Measurements from ENCODE around the gene LPAR2. TPM values are rescaled to one million over a fixed set of nuclear protein-coding genes. Genes with fewer than 3 reads are reported as not detected.

LPAR2 gene
- total and polyA plus RNA-seq, 2 experiments from 2014 or later = 39.4 to 63.1 TPM

DNA sequence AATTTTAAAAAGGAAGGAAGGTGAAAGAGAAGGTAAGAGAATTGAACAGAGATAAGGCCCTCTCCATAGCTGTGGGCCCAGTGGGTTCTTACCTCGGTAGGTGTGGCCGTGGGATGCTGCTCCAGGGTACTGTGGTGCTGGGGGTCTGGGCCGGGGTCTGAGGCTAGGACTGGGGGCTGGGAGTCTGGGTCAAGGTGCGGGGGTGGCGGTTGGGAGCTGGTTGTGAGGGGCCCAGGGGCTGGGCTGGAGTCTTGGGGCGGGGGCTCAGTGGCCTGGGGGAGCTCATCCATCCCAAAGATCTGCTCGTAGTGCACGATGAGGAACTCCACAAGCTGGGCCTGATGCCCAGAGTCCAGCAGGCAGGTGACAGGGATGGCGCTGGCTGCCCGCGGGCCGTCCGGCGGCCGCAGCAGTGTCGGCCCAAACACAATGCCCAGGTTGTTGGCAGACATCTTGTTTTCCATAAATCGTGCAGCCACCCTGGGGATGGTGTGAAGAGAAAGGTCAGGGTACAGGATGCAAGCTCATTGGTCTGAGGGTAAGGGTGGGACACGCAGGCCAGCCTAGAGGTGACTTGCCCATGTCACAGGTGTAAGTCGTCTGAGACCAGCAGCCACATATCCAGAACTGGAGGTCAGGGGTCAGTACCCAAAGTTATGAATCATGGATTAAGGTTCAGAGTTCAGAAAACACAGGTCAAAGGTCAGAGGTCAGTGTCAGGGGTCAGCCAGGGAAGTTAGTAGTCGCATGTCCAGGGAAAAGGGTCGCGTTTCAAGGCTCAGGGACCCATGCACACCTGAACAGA, 5.9 kb upstream of the LPAR2 start:
- Mint-ChIP-seq H3K36me3 (ENCODE audit: low read depth) (peaks cover 21% of the 10 kb centered on the region), H3K9me3 (no peaks in the 10 kb centered on the region), H3K4me1 (peaks cover 3% of the 10 kb centered on the region; the same call in 2 of the 3 replicates), H3K27me3 (ENCODE audit: insufficient read depth, low read depth, poor library complexity) (peaks cover 10% of the 10 kb centered on the region), H3K27ac (no peak overlapping the region), H3K4me3 (no peak overlapping the region)
- Histone ChIP-seq H3K27me3 (ENCODE audit: insufficient read depth) (no peaks in the 10 kb centered on the region), H3K27ac (ENCODE audit: low read depth) (no peak overlapping the region), H4K20me1 (replicated peaks; ENCODE audit: insufficient read depth) (no peaks in the 10 kb centered on the region), H3K79me2 (replicated peaks; ENCODE audit: insufficient read depth) (no peaks in the 10 kb centered on the region), H3F3A (replicated peaks; ENCODE audit: low read depth) (0 out of 2 replicates have a peak, but pooled peaks cover under 1% of the 10 kb centered on the region), H3K4me3 (no peak overlapping the region), H3K9me2 (ENCODE audit: insufficient read depth) (no peaks in the 10 kb centered on the region), H2AFZ (no peak overlapping the region), H3K4me2 (no peak overlapping the region), H3K36me3 (ENCODE audit: insufficient read depth) (no peaks in the 10 kb centered on the region; the same call in 1 of the 2 replicates), H3K4me1 (ENCODE audit: insufficient read depth) (no peaks in the 10 kb centered on the region)
- DNase-seq (ENCODE audit: low spot score) = no peak
- TF ChIP-seq ZNF331 (CRISPR knock-in tag; IDR thresholded peaks at IDR 0.05; ENCODE audit: low read depth) (no peak), POLR2AphosphoS5 (IDR thresholded peaks at IDR 0.05; ENCODE audit: low read depth) (no peak), EZH2 (IDR thresholded peaks at IDR 0.05; ENCODE audit: low read depth, unreplicated experiment) (no peak), EZH2phosphoT487 (IDR thresholded peaks at IDR 0.05; ENCODE audit: unreplicated experiment) (no peak), NANOG (IDR thresholded peaks at IDR 0.05; ENCODE audit: borderline replicate concordance) (no peak), JUNB (IDR thresholded peaks at IDR 0.05; ENCODE audit: unreplicated experiment) (no peak), CREB1 (CRISPR knock-in tag; IDR thresholded peaks at IDR 0.05; ENCODE audit: low read depth) (no peak), ZNF114 (CRISPR knock-in tag; IDR thresholded peaks at IDR 0.05) (no peak)
- TF ChIP-seq, protein P1, sequence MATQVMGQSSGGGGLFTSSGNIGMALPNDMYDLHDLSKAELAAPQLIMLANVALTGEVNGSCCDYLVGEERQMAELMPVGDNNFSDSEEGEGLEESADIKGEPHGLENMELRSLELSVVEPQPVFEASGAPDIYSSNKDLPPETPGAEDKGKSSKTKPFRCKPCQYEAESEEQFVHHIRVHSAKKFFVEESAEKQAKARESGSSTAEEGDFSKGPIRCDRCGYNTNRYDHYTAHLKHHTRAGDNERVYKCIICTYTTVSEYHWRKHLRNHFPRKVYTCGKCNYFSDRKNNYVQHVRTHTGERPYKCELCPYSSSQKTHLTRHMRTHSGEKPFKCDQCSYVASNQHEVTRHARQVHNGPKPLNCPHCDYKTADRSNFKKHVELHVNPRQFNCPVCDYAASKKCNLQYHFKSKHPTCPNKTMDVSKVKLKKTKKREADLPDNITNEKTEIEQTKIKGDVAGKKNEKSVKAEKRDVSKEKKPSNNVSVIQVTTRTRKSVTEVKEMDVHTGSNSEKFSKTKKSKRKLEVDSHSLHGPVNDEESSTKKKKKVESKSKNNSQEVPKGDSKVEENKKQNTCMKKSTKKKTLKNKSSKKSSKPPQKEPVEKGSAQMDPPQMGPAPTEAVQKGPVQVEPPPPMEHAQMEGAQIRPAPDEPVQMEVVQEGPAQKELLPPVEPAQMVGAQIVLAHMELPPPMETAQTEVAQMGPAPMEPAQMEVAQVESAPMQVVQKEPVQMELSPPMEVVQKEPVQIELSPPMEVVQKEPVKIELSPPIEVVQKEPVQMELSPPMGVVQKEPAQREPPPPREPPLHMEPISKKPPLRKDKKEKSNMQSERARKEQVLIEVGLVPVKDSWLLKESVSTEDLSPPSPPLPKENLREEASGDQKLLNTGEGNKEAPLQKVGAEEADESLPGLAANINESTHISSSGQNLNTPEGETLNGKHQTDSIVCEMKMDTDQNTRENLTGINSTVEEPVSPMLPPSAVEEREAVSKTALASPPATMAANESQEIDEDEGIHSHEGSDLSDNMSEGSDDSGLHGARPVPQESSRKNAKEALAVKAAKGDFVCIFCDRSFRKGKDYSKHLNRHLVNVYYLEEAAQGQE (IDR thresholded peaks at IDR 0.05; ENCODE audit: unreplicated experiment) = no peak
- TF ChIP-seq, protein P2, sequence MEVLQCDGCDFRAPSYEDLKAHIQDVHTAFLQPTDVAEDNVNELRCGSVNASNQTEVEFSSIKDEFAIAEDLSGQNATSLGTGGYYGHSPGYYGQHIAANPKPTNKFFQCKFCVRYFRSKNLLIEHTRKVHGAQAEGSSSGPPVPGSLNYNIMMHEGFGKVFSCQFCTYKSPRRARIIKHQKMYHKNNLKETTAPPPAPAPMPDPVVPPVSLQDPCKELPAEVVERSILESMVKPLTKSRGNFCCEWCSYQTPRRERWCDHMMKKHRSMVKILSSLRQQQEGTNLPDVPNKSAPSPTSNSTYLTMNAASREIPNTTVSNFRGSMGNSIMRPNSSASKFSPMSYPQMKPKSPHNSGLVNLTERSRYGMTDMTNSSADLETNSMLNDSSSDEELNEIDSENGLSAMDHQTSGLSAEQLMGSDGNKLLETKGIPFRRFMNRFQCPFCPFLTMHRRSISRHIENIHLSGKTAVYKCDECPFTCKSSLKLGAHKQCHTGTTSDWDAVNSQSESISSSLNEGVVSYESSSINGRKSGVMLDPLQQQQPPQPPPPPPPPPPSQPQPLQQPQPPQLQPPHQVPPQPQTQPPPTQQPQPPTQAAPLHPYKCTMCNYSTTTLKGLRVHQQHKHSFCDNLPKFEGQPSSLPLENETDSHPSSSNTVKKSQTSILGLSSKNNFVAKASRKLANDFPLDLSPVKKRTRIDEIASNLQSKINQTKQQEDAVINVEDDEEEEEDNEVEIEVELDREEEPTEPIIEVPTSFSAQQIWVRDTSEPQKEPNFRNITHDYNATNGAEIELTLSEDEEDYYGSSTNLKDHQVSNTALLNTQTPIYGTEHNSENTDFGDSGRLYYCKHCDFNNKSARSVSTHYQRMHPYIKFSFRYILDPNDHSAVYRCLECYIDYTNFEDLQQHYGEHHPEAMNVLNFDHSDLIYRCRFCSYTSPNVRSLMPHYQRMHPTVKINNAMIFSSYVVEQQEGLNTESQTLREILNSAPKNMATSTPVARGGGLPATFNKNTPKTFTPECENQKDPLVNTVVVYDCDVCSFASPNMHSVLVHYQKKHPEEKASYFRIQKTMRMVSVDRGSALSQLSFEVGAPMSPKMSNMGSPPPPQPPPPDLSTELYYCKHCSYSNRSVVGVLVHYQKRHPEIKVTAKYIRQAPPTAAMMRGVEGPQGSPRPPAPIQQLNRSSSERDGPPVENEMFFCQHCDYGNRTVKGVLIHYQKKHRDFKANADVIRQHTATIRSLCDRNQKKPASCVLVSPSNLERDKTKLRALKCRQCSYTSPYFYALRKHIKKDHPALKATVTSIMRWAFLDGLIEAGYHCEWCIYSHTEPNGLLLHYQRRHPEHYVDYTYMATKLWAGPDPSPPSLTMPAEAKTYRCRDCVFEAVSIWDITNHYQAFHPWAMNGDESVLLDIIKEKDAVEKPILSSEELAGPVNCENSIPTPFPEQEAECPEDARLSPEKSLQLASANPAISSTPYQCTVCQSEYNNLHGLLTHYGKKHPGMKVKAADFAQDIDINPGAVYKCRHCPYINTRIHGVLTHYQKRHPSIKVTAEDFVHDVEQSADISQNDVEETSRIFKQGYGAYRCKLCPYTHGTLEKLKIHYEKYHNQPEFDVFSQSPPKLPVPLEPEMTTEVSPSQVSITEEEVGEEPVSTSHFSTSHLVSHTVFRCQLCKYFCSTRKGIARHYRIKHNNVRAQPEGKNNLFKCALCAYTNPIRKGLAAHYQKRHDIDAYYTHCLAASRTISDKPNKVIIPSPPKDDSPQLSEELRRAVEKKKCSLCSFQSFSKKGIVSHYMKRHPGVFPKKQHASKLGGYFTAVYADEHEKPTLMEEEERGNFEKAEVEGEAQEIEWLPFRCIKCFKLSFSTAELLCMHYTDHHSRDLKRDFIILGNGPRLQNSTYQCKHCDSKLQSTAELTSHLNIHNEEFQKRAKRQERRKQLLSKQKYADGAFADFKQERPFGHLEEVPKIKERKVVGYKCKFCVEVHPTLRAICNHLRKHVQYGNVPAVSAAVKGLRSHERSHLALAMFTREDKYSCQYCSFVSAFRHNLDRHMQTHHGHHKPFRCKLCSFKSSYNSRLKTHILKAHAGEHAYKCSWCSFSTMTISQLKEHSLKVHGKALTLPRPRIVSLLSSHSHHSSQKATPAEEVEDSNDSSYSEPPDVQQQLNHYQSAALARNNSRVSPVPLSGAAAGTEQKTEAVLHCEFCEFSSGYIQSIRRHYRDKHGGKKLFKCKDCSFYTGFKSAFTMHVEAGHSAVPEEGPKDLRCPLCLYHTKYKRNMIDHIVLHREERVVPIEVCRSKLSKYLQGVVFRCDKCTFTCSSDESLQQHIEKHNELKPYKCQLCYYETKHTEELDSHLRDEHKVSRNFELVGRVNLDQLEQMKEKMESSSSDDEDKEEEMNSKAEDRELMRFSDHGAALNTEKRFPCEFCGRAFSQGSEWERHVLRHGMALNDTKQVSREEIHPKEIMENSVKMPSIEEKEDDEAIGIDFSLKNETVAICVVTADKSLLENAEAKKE (CRISPR knock-in tag; IDR thresholded peaks at IDR 0.05) = no peak
- no peak for ATAC-seq

Data from GM23338 (cell line).